HG03575 (cell line): ENCODE results near the gene PRF1.

Source experiments
- ATAC-seq: cut with Tn5 transposase; IDR thresholded peaks from one replicate; pipeline ENCODE4 v1.9.1; 2021; ENCODE audit not compliant: unreplicated experiment, insufficient number of reproducible peaks, low FRiP score; ENCODE audit errors: extremely low read depth

Gene PRF1

DNA sequence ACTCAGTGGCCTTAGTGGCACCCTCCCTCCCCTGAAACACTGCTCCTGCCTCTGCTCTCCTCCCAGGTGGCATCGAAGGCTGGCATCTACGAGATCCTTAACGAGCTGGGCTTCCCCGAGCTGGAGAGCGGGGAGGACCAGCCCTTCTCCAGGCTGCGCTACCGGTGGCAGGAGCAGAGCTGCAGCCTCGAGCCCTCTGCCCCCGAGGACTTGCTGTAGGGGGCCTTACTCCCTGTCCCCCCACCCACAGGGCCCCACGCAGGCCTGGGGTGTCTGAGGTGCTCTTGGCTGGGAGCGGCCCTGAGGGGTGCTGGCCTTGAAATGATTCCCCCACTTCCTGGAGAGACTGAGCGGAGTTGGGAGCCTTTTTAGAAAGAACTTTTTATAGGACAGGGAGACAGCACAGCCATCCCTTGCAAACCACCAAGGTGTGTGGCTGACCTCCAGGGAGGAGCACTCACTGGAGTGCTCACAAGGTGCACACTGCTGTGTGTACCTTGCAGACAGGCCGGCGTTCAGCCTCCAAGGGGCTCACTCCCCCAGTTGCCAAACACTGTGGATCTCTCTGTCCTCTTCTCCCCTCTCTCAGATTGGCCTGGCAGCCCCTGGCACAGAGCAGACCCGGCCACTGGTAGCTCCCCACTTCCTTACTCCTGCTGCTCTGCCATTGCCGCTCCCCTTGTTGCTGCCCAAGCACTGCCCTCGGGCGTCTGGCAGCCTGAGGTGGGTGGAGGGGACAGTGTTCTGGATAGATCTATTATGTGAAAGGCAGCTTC is 35.8 kb downstream of the PRF1 start:
- ATAC-seq = no peak

DNA sequence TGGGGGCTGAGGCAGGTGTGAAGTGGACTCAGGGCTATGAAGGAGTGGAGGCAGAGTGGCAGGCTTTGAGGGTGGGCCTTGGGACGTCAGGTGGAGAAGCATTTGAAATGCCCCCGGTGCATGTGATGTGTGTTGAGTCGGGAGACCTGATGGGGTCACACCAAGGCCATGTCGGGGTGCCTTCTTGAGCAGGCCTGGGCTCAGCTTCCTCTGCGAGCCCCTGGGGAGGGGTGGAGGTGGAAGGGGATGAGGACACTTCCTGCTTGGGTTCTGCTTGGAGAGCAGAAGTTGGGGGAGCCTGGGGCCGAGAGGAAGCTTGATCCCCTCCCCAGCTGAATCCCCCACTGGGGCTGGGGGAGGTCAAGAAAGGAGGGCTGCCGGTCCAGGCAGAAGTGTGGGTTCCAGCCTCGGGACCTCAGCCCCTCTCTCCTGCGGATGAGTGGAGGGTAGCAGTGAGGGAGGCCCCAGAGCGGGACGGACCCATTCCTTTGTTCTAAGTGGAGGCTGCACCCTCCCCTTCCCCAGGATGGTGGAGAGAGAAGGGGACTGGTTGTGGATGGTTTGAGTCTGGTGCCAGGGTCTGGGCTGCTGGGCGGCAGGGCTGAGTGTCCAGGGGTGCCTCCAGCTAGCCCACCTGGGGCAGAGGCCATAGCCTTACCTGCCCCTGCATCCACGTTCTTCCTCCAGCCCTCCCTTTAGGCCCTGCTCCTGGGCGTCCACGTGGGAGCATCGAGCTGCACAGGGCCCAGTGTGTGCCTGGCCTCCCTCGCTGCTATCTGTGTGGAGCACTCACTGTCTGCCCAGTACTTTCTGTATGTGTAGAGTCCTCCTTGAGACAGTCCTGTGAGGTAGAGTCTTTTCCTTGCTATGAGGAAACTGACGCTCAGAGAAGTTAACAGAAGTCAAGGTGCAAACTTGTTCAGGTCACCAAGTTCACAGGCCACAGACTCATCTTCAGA is 36.7 kb downstream of the PRF1 start:
- ATAC-seq = no peak

DNA sequence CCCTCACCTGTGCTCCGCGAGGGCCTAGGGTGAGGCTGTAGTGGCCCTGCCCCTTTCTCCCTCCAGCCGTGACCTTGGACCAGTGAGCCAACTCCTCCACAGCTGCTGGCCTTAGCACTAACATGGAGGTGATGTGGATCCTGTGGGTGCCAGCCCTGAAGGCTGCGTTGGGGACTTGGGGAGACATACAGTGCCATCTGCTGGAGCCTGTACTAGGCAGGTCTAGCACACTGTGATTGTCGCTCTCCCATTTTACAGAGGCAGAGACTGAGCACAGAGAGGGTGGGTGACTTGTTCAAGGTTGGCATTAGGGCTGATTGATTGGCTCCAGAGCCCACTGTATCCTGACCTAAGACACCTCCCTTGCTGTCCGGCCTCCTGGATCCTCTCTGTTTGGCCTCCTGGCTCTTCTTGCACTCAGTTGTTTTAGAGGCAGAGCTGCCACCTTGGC is 37.6 kb downstream of the PRF1 start:
- no peak for ATAC-seq

DNA sequence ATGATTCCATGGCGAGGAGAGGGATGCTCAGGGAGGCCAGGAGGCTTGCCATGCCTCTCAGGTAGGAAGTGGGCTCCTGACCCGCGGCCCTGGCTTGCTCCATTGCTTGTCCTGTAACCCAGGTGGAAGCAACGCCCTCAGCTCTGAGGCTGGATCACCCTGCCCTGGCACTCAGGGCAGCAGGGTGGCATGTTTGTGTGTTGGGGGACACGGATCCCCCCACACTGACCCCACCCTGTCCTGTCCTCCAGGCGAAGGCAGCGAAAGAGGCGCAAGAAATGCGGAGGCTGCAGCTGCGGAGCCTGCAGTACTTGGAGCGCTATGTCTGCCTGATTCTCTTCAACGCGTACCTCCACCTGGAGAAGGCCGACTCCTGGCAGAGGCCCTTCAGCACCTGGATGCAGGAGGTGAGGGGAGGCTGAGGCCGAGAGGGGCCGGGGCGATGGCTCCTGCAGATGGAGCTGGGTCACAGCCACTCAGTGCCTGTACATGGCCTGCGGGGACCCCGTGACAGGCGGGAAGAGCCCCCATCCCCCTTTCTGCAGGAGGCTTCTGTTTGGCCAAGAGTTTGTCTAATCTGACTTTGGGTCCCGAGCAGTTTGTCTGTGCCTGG is 38.3 kb downstream of the PRF1 start:
- no peak for ATAC-seq

DNA sequence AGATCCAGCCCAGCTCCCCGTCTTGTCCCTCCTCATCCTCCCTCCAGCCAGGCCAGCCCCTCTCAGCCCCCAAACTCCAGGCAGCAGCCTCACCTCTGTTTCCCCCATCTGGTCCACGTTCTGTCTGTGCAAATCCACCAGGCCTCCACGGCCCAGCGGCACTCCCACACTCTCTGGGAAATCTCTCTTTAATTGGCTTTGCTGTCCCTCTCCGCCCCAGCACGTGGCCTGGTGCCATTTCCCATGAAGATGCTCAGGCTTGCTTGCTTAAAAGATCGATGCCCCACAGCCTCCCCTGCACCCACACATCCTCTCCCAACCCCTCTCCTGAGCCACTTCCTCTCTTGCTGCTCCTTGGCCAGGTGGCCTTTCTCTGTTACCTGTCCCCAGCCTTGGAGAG is 39.3 kb downstream of the PRF1 start:
- ATAC-seq = no peak

DNA sequence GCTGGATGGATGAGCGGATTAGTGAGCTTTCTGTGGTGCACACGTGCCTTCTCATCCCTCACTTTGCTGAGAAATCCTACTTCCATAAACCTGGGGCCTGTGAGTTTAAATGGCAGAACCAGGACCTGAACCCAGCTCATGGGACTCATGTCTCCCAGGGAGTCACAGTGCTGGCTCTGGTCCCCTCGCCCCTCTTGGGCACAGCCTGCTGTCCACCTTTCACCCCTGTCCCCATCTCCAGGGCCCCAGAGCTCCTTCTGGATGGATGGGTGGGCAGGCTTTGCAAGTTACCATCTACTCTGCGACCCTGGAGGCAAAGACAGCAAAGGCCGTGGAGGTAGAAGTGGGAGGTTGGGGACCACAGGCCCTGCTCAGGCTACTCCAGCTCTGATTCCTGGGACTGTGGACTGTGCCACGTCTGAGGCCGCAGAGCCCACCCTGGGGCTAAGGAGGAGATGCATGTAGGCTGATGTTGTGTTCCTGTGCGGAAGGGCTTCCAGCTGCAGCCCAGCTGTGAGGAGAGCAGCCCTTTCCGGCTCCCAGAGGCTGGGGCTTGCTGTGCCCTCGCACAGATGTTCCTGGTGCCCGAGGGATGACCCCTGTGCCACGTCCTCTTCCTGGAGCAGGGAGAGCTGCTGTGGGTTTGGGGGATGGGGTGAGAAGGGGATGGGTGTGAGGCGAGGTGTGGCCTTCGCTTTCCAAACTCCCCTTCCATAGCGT is 40.3 kb downstream of the PRF1 start:
- no peak for ATAC-seq

DNA sequence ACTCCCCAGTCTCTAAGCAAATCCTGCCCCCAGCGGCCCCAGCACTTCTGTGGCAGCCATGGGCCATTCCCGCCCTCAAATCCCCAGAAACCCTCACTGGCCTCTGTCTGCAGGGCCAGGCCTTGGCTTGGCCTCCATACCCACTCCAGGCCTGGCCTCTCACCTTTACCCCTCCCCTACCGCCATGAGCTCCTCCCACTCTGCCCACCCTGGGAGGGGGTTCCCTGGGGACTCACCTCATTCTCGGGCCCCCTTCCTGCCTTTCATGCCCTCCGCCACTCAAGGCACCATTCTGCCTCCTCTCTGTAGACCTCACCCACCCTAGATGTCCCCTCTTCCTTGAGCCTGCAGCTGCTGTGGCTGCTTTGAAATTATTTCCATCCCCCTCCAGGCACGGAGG is 41.0 kb downstream of the PRF1 start:
- ATAC-seq = no peak

DNA sequence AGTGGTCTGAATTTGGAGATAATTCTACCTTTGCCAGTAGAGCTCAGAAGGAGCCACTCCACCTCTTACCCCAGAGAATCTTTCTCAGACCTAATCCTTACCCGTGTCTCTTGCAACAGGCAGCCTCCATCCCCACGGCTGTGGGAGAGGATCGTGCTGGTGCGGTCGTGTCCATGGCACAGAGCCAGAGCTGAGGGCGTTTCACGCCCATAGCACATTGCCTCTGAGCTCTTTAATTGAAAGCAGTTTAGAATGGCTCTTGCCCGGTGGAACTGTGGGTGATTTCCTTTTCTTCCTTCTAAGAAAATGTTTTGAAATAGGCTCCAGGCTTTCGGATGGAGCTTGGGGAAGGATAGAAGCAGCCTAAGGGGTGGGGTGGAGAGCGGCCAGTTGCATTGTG is 41.5 kb downstream of the PRF1 start:
- ATAC-seq = no peak

DNA sequence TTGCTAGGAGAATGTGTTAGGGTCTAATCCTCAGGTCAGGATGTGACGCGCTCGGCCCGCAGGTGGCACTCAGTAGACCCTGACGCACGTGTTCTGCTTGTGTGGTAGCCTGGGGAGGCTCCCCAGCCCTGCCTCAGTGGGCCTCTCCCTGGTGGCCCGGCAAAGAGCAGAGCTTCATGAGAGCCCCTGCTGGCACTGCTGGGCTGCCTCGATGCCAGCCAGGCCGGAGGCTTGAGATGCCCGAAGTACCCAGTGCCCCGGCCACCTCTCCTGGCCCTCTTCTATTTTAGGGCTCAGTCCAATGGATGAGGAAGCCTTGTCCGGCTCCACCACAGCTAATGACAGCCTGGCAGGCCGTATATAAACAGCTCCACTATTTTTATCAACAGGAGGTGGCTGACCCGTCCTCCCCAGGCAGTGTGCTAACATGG is 42.0 kb downstream of the PRF1 start:
- no peak for ATAC-seq

DNA sequence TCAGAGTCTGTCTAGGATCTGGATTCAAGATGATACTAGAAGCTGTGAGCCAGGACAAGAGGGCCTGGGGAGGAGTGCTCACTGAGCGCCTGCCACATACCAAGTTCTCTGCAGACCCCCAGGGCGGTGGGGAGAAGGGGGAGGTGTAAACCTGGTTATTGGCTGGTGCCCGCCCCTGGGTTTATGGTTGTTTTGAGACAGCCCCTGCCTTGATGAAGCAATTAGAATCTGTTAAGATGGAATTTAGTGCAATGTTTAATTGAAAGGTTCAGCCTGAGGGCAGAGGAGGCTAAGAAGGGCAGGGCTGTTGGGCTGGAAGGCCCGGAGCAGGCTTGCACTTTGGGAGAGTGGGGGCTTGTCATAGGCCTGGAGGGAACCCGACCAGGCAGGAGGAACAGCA is 42.7 kb downstream of the PRF1 start:
- ATAC-seq = no peak

DNA sequence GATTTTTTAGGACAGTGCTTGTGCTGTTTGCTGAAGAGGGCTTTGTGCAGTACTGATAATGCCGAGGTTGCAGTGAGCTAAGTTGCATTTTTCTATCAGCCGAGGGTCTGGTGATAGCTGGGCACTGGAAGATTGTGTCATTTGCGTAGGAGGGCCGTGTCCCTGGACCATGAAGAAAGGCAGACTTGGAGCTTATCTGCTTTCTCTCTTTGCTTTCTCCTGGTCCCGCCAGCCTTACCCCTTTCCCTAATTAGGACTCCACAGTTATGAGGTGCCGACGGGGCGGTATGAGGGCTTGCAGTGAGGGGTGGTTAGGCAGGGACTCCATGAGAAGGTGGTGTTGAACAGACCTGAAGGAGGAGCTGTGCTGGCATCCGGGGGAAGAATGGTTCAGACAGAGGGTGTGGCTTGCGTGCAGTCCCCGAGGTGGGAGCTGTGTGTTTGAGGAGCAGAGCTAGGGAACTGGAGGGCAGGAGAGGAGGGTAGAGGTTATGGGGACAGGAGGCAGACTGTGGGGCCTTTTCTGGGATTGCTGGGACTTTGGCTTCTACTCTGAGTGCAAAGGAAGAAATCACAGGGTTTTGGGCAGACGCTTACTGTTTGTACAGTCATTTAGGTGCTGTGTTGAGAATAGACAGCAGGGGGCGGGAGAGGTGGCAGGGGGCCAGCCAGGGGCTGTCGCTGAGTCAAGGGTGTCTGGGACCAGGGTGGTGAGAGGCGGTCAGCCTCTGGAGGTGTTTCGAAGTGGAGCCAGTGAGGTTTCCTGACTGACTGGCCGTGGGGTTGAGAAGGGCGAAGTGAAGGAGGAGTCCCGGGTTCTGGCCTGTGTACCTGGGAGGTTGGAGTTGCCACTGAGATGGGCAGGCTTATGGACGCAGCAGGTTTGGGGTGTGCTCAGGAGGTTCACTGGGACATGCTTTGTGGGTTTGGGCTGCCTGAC is 43.4 kb downstream of the PRF1 start:
- ATAC-seq = no peak

DNA sequence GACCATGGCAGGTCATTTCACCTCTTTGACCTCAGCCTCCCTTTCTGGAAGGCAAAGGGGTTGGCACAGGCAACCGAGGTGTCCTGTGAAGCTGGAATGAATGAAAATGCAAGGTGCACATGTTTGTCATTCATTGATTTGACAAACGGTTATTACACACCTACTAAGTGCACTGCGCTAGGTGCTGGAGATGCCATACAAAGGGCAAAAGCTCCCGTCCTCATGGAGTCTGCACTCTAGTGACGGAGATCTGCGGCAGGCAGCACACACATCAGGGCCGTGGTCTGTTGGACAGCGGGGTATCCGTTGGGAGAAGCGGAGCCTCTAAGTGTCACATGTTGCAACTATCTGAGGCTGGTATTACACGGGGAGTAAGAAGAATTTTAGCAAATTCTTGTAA is 44.2 kb downstream of the PRF1 start:
- ATAC-seq = no peak

DNA sequence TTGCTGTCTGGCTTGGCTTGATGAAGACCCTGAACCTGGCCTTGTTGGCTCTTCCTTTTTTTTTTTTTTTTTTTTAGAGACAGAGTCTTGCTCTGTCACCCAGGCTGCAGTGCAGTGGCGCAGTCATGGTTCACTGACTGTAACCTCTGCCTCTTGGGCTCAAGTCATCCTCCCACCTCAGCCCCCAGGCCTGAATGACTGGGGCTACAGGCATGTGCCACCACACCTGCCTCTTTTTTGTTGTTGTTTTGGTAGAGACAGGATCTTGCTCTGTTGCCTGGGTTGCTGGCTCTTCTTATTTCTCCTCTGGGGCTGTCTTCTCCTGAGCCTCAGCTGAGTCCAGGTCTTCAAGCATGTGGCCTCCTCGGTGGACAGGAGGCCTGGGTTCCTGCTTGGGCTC is 44.7 kb downstream of the PRF1 start:
- no peak for ATAC-seq

DNA sequence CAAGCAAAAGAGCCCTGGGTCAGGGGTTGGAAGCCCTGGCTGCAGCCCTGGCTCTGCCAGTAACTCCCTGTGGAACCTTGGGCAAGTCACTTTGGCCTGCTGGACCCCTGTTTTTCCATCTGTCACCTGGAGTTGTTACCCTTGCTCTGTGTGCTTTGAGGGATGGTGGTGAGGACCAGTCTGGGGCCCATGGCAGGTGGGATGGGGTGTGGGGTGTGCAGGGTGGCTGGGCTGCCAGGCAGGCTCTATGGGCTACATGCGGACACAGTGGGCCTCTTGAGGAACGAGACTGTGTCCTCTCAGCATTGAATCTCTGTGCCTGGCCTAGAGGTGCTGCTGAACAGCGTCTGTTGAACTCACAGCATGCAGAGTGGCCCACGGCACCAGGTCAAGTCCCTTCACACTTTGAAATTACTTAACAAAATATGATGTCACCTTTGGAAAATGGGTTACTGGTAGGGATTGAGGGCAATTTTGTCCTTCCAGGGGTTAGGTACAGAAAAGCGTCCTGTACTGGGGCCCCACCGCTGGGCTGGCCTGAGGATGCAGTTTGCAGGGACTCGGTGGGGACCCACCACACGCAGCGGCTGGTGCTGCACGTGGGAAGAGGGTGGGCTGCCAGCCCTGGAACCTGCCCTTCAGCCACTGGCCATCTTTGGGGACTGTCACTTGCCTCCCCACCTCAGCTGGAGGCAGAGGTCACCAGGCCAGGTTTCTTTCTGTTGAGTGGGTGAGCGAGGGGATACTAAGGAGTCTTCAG is 45.3 kb downstream of the PRF1 start:
- no peak for ATAC-seq

DNA sequence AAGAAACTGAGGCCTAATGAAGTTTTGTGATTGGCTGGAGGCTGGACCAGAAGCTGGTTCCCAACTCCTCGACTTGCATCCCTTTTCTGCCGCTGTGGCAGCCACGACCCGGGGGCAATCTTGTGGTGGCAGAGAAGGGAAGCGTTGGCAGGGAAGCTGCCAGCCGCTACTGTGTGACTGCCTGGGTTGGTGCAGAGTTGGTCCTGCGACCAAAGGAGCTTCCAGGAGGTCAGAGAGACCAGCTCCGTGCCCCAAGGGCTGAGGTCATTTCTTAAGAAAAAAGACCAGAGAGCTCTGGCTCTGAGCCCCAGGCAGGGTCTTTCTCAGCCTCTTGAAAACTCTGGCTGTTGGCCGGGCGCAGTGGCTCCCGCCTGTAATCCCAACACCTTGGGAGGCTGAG is 47.2 kb downstream of the PRF1 start:
- ATAC-seq = no peak

DNA sequence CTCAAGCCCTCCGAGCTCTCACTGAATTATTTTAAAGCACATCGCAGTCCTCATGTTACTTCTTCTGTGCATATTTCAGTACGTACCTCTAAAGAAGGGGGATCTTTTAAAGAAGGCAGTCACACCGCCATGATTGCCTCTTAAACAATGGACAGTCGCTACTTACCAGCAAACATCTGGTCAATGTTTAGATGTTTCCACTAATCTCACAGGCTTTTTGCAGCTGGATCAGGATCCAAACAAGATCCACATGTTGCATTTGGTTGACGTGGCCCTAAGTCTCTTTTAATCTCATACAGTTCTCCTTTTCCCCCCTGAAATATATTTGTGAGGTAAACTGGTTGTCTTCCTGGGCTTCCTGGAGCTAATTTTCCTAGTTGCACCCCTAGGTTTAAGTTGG is 50.0 kb downstream of the PRF1 start:
- no peak for ATAC-seq

DNA sequence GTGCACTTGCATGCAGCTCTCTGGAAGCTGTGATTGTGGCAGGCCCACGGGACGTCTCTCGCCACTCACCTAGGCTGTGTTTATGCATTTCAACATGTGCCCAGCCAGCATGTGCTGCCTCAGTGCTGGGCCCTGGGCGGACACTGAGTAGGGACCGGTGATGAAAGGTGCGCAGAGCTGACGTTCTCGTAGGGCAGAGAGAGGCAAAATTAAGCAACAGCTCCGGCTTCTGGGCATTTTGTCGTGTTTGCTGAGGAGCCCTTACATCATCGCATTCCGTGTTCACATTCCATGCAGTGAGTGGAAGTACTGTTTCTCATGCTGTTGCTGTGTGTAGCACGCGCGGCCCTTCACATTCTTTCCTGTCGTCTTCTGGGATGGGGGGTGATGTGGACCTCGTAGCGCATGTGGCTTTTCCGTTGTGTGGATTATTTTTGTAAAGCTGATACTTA is 50.5 kb downstream of the PRF1 start:
- no peak for ATAC-seq
